Gastroesophageal sphincter (tissue), 4 donors: ENCODE data around the gene ZNF616. TPM values are rescaled to one million over a fixed set of nuclear protein-coding genes. Genes with fewer than 3 reads are reported as not detected.

Source experiments
- ATAC-seq: fragments of 150-250 bp; one replicate; pipeline ENCODE4 v1.9.1; 2016; ENCODE audit warnings: mild to moderate bottlenecking, moderate library complexity
- H3K27ac ChIP-seq, 4 donors: fragments of 200-600 bp; sonication (generic) in 3 of 4; 1 replicate in 3 of 4; 2 replicates in 1 of 4; pipeline ENCODE4 v1.5.1; 2016 to 2019
- H3K27me3 ChIP-seq: fragments of 200-600 bp; sonication (generic); one replicate; pipeline ENCODE4 v1.5.1; 2019
- H3K36me3 ChIP-seq, 2 donors: fragments of 200-600 bp; sonication (generic); one replicate each; pipeline ENCODE4 v1.5.1; 2019; ENCODE audit warnings: control low read depth in 1 of 2
- H3K4me1 ChIP-seq, 3 donors: fragments of 200-600 bp; sonication (generic); 1 replicate in 2 of 3; 2 replicates in 1 of 3; pipeline ENCODE4 v1.5.1; 2016 to 2019; ENCODE audit warnings: control low read depth in 2 of 3
- H3K4me3 ChIP-seq, 2 donors: fragments of 200-600 bp; sonication (generic); one replicate each; pipeline ENCODE4 v1.5.1; 2019; ENCODE audit warnings: mild to moderate bottlenecking in 1 of 2, moderate library complexity in 1 of 2
- H3K9me3 ChIP-seq, 3 donors: fragments of 200-600 bp; sonication (generic); one replicate each; pipeline ENCODE4 v1.5.1; 2017 to 2019; ENCODE audit warnings: control low read depth in 2 of 3
- EP300 ChIP-seq: sonication (generic); formaldehyde crosslinking; IDR thresholded peaks from one replicate; pipeline ENCODE4 v1.6.1; 2017; ENCODE audit warnings: antibody characterized with exemption, mild to moderate bottlenecking
- POLR2A ChIP-seq, 2 donors: fragments of 450-650 bp; IDR thresholded peaks; one replicate each; pipeline ENCODE4 v1.6.1; 2017; ENCODE audit warnings: antibody characterized with exemption in 2 of 2, mild to moderate bottlenecking in 2 of 2, moderate library complexity in 1 of 2
- POLR2AphosphoS5 ChIP-seq: sonication (generic); formaldehyde crosslinking; IDR thresholded peaks from one replicate; pipeline ENCODE4 v1.6.1; 2017; ENCODE audit warnings: antibody characterized with exemption
- WGBS, 2 donors: methylation state at CpG; one replicate each; pipeline ENCODE4 v1.1.5; 2018; ENCODE audit warnings: low coverage in 1 of 2; 5-methylcytosine and 5-hydroxymethylcytosine counted together
- total RNA-seq, 4 donors: library from RNA; depleted of rRNA; stranded (reverse); fragments of >200 nt; gene quantifications; one replicate each; pipeline ENCODE4 v1.1.0, GENCODE V29; 2016
- TF ChIP-seq, protein P1 (sequence below), 4 experiments: fragments of 200-600 bp in 2 of 4; fragments of 450-650 bp in 2 of 4; sonication (generic) in 1 of 4; IDR thresholded peaks; one replicate each; pipeline ENCODE4 v1.5.1; 2017 to 2019; ENCODE audit warnings: antibody characterized with exemption in 4 of 4, mild to moderate bottlenecking in 2 of 4, moderate library complexity in 2 of 4

ZNF616 gene
- total RNA-seq, 4 donors from 2014 or later: 4.0 to 11.2 (median 5.8) TPM

DNA sequence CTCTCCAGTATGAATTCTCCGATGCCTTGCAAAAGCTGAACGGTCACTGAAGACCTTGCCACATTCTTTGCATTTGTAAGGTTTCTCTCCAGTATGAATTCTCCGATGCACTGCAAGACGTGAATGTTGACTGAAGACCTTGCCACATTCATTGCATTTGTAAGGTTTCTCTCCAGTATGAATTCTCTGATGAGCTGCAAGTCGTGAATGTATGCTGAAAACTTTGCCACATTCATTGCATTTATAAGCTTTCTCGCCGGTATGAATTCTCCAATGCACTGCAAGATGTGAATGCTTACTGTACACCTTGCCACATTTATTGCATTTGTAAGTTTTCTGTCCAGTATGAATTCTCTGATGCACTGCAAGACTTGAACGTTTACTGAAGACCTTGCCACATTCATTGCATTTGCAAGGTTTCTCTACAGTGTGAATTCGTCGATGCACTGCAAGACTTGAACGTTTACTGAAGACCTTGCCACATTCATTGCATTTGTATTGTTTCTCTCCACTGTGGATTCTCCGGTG is 24.1 kb downstream of the ZNF616 start:
- H3K36me3 ChIP-seq: peaks cover 19 to 75% of the 10 kb centered on the region in 2 donors
- WGBS, 2 donors: 95 to 96% methylated on average over 12 of the region's 12 CpGs
- H3K27me3 ChIP-seq: no peaks in the 10 kb centered on the region
- no peak for ATAC-seq
- H3K4me3 ChIP-seq: no peak overlapping the region
- no peak for TF ChIP-seq POLR2AphosphoS5
- no peak for TF ChIP-seq POLR2A (IDR thresholded peaks at IDR 0.05)
- no peak for TF ChIP-seq EP300
- TF ChIP-seq, protein P1, sequence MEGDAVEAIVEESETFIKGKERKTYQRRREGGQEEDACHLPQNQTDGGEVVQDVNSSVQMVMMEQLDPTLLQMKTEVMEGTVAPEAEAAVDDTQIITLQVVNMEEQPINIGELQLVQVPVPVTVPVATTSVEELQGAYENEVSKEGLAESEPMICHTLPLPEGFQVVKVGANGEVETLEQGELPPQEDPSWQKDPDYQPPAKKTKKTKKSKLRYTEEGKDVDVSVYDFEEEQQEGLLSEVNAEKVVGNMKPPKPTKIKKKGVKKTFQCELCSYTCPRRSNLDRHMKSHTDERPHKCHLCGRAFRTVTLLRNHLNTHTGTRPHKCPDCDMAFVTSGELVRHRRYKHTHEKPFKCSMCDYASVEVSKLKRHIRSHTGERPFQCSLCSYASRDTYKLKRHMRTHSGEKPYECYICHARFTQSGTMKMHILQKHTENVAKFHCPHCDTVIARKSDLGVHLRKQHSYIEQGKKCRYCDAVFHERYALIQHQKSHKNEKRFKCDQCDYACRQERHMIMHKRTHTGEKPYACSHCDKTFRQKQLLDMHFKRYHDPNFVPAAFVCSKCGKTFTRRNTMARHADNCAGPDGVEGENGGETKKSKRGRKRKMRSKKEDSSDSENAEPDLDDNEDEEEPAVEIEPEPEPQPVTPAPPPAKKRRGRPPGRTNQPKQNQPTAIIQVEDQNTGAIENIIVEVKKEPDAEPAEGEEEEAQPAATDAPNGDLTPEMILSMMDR (IDR thresholded peaks at IDR 0.05): no peak
- no peak overlapping the region for H3K27ac ChIP-seq
- H3K4me1 ChIP-seq: no peaks in the 10 kb centered on the region
- H3K9me3 ChIP-seq: peaks cover 6 to 100% (median 15%) of the 10 kb centered on the region in 3 donors

DNA sequence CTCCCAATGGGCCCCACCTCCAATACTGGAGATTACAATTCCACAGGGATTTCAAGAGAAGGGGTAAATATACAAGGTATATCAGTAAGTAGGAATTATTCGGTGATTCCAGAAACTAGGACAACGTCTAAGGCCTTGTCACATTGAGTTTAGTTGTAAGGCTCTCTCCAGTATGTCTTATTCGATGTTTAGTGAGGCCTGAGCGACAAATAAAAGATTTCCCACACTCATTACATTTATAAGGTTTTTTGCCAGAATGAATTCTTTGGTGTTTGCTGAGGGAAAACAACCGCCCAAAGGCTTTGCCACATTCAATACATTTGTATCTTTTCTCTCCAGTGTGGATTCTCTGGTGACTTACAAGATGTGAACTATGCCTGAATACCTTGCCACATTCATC is 25.0 kb downstream of the ZNF616 start:
- Histone ChIP-seq H3K36me3 (peaks cover 15 to 66% of the 10 kb centered on the region in 2 donors), H3K4me3 (no peak overlapping the region), H3K9me3 (peaks cover 3 to 100% (median 16%) of the 10 kb centered on the region in 3 donors), H3K4me1 (no peaks in the 10 kb centered on the region), H3K27me3 (no peaks in the 10 kb centered on the region), H3K27ac (no peak overlapping the region)
- no peak for ATAC-seq
- TF ChIP-seq POLR2A (IDR thresholded peaks at IDR 0.05) (no peak), EP300 (no peak), POLR2AphosphoS5 (no peak)
- TF ChIP-seq, protein P1 (IDR thresholded peaks at IDR 0.05): no peak
- 94 to 96% methylated on average over 4 to 5 of the region's 5 CpGs for WGBS, 2 donors

DNA sequence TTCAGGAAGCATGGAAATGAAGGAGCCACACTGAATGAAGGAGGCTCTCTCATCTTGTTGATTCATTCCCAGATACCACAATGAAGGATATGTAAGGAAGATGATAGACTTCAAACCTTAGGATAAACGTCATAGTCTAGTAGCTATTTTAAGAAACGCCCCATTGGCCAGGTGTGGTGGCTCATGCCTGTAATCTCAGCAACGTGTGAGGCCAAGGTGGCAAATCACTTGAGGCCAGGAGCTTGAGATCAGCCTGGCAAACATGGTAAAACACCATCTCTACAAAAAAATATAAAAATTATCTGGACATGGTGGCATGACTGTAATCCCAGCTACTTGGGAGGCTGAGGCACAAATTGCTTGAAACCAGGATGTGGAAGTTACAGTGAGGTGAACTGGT is 27.1 kb downstream of the ZNF616 start:
- H3K4me3 ChIP-seq: no peak overlapping the region
- no peak overlapping the region for H3K27ac ChIP-seq
- no peak for ATAC-seq
- H3K9me3 ChIP-seq: peaks cover 3 to 100% (median 16%) of the 10 kb centered on the region in 3 donors
- TF ChIP-seq POLR2A (IDR thresholded peaks at IDR 0.05) (no peak), EP300 (no peak)
- no peaks in the 10 kb centered on the region for H3K4me1 ChIP-seq
- H3K27me3 ChIP-seq: no peaks in the 10 kb centered on the region
- peaks cover 13 to 45% of the 10 kb centered on the region in 2 donors for H3K36me3 ChIP-seq
- 73 to 83% methylated on average over 2 to 3 of the region's 3 CpGs for WGBS, 2 donors

- peaks cover 3 to 92% (median 13%) of the 10 kb centered on the region in 3 donors for H3K9me3 ChIP-seq
- WGBS, 2 donors: 83 to 93% methylated on average over 6 of the region's 6 CpGs
Measured at GRCh38 chr19:52110780-52111179, 29.0 kb downstream of the ZNF616 start.

GRCh38 chr19:52102782-52103181 is 37.0 kb downstream of the ZNF616 start:
- Histone ChIP-seq H3K27me3 (no peaks in the 10 kb centered on the region), H3K4me1 (no peaks in the 10 kb centered on the region), H3K9me3 (peaks cover 0 to 23% (median 0%) of the 10 kb centered on the region in 3 donors), H3K27ac (no peak overlapping the region), H3K4me3 (no peak overlapping the region), H3K36me3 (no peaks in the 10 kb centered on the region)
- WGBS, 2 donors: 100% methylated on average over 1 of the region's 1 CpG
- ATAC-seq: no peak
- TF ChIP-seq, protein P1 (IDR thresholded peaks at IDR 0.05): no peak
- TF ChIP-seq POLR2AphosphoS5 (no peak), EP300 (no peak), POLR2A (IDR thresholded peaks at IDR 0.05) (no peak)

More at GRCh38 chr19:52110780-52111179, 29.0 kb downstream of the ZNF616 start:
- Histone ChIP-seq H3K27me3 (no peaks in the 10 kb centered on the region), H3K27ac (no peak overlapping the region), H3K36me3 (peaks cover 2 to 27% of the 10 kb centered on the region in 2 donors), H3K4me3 (no peak overlapping the region), H3K4me1 (no peaks in the 10 kb centered on the region)
- ATAC-seq: no peak
- TF ChIP-seq POLR2AphosphoS5: no peak
- no peak for TF ChIP-seq EP300
- TF ChIP-seq, protein P1 (IDR thresholded peaks at IDR 0.05): no peak
- TF ChIP-seq POLR2A (IDR thresholded peaks at IDR 0.05): no peak
